ENCODE measurements around the gene CAVIN3. TPM values are rescaled to one million over a fixed set of nuclear protein-coding genes. Genes with fewer than 3 reads are reported as not detected.

The CAVIN3 gene
- total and polyA plus RNA-seq, 9 of the 15 experiments (the other 6 are each of a cell fraction or from before 2014, with no cell fraction given), result 0.13 TPM; not detected in 8

DNA sequence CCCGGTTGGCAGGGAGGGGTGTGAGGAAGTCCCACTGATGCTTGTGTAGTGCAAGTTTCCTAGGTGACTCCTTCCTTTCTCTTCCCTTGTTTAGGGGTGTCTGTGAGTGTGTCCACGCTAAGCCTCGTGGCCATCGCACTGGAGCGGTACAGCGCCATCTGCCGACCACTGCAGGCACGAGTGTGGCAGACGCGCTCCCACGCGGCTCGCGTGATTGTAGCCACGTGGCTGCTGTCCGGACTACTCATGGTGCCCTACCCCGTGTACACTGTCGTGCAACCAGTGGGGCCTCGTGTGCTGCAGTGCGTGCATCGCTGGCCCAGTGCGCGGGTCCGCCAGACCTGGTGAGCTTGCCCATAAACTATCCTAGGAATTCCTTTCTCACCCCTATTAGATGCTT is 50.3 kb downstream of the CAVIN3 start (continued):
- TF ChIP-seq, protein P1, sequence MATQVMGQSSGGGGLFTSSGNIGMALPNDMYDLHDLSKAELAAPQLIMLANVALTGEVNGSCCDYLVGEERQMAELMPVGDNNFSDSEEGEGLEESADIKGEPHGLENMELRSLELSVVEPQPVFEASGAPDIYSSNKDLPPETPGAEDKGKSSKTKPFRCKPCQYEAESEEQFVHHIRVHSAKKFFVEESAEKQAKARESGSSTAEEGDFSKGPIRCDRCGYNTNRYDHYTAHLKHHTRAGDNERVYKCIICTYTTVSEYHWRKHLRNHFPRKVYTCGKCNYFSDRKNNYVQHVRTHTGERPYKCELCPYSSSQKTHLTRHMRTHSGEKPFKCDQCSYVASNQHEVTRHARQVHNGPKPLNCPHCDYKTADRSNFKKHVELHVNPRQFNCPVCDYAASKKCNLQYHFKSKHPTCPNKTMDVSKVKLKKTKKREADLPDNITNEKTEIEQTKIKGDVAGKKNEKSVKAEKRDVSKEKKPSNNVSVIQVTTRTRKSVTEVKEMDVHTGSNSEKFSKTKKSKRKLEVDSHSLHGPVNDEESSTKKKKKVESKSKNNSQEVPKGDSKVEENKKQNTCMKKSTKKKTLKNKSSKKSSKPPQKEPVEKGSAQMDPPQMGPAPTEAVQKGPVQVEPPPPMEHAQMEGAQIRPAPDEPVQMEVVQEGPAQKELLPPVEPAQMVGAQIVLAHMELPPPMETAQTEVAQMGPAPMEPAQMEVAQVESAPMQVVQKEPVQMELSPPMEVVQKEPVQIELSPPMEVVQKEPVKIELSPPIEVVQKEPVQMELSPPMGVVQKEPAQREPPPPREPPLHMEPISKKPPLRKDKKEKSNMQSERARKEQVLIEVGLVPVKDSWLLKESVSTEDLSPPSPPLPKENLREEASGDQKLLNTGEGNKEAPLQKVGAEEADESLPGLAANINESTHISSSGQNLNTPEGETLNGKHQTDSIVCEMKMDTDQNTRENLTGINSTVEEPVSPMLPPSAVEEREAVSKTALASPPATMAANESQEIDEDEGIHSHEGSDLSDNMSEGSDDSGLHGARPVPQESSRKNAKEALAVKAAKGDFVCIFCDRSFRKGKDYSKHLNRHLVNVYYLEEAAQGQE (IDR thresholded peaks at IDR 0.05; ENCODE audit: borderline replicate concordance), result peak; percentile 63
- TF ChIP-seq, protein P1 (CRISPR knock-in tag; IDR thresholded peaks at IDR 0.05; ENCODE audit: low read depth), result no peak
- TF ChIP-seq FOXJ3 (CRISPR knock-in tag; IDR thresholded peaks at IDR 0.05) (no peak), PML (IDR thresholded peaks at IDR 0.05; ENCODE audit: low read length) (no peak), POLR3A (IDR thresholded peaks at IDR 0.05; ENCODE audit: borderline replicate concordance, extremely low read depth, insufficient read depth, insufficient read length) (no peak), MBD2 (IDR thresholded peaks at IDR 0.05; ENCODE audit: borderline replicate concordance, low read depth) (no peak), NR2F6 (CRISPR knock-in tag; IDR thresholded peaks at IDR 0.05) (no peak), KDM5B (IDR thresholded peaks at IDR 0.05; ENCODE audit: insufficient replicate concordance, low read depth, low read length) (no peak), HNRNPUL1 (IDR thresholded peaks at IDR 0.05; ENCODE audit: low read length) (no peak), CBFB (CRISPR knock-in tag; IDR thresholded peaks at IDR 0.05) (no peak), ZNF174 (CRISPR knock-in tag; IDR thresholded peaks at IDR 0.05) (no peak), MED1 (CRISPR knock-in tag; IDR thresholded peaks at IDR 0.05; ENCODE audit: borderline replicate concordance) (no peak), KLF13 (tag; IDR thresholded peaks at IDR 0.05; ENCODE audit: borderline replicate concordance, low read depth) (no peak), TAF1 (IDR thresholded peaks at IDR 0.05; ENCODE audit: control insufficient read depth, extremely low read depth, insufficient read depth, low read length, severe bottlenecking) (no peak)
- TF ChIP-seq, protein P2, sequence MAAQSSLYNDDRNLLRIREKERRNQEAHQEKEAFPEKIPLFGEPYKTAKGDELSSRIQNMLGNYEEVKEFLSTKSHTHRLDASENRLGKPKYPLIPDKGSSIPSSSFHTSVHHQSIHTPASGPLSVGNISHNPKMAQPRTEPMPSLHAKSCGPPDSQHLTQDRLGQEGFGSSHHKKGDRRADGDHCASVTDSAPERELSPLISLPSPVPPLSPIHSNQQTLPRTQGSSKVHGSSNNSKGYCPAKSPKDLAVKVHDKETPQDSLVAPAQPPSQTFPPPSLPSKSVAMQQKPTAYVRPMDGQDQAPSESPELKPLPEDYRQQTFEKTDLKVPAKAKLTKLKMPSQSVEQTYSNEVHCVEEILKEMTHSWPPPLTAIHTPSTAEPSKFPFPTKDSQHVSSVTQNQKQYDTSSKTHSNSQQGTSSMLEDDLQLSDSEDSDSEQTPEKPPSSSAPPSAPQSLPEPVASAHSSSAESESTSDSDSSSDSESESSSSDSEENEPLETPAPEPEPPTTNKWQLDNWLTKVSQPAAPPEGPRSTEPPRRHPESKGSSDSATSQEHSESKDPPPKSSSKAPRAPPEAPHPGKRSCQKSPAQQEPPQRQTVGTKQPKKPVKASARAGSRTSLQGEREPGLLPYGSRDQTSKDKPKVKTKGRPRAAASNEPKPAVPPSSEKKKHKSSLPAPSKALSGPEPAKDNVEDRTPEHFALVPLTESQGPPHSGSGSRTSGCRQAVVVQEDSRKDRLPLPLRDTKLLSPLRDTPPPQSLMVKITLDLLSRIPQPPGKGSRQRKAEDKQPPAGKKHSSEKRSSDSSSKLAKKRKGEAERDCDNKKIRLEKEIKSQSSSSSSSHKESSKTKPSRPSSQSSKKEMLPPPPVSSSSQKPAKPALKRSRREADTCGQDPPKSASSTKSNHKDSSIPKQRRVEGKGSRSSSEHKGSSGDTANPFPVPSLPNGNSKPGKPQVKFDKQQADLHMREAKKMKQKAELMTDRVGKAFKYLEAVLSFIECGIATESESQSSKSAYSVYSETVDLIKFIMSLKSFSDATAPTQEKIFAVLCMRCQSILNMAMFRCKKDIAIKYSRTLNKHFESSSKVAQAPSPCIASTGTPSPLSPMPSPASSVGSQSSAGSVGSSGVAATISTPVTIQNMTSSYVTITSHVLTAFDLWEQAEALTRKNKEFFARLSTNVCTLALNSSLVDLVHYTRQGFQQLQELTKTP (IDR thresholded peaks at IDR 0.05; ENCODE audit: low read depth in 1 of 2, partially characterized antibody in 2 of 2), result no peak
- TF ChIP-seq, protein P3, sequence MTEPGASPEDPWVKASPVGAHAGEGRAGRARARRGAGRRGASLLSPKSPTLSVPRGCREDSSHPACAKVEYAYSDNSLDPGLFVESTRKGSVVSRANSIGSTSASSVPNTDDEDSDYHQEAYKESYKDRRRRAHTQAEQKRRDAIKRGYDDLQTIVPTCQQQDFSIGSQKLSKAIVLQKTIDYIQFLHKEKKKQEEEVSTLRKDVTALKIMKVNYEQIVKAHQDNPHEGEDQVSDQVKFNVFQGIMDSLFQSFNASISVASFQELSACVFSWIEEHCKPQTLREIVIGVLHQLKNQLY (CRISPR knock-in tag; conservative IDR thresholded peaks at IDR 0.05), result peak in 1 of 2 experiments; percentile 70; a peak in 1 of 4 replicates

Measured in K562 (cell line).